ENCODE measurements around the gene VAMP4. TPM values are rescaled to one million over a fixed set of nuclear protein-coding genes. Genes with fewer than 3 reads are reported as not detected.

The VAMP4 gene
- total and polyA plus RNA-seq, 2 donors (not counting 3 experiments of a cell fraction or from before 2014, with no cell fraction given): 2.1 to 10.4 TPM

DNA sequence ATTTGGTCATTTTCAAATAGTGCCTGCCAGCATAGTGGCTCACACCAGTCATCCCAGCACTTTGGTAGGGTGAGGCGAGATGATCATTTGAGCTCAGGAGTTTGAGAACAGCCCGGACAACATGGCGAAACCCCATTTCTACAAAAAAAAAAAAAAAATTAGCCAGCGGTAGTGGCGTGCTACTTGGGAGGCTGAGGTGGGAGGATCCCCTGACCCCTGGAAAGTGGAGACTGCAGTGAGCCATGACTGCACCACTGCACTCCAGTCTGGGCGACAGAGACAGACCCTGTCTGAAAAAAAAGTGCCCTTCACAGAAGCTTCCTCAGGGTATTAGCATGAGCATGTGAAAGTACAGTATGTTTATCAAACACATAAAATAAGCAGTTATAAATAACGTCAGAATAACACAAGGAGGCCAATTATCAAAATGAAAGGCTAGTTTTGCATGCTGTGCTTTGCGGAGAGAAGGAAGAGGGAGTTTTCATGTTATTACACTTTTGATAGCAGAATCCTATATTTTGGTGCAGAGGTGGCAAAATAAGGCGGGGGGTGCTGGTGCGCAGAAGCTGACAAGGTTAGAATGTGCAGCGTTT, 38.8 kb upstream of the VAMP4 start:
- intact Hi-C loops (cut with micrococcal nuclease) (loop anchor here (1.0 to 2.0 kb wide), 6 partner anchors 38 to 752 kb away; partner anchors contain the start of genes DNM3, PRRC2C, SUCO and VAMP4), dilution Hi-C loops (cut with MboI; ENCODE audit: extremely low pct_ligation_motif_present, low sequenced_read_pairs) (loop anchor here (25.0 kb wide), 1 partner anchor 207 kb away; no protein-coding TSS in a partner anchor)
- CTCF ChIA-PET: interaction anchor here (0.9 to 2.8 kb wide), 8 partner anchors 19 to 205 kb away, joined by 3 to 16 read pairs (median 6); no protein-coding TSS in a partner anchor
- H3K9ac ChIP-seq (replicated peaks; ENCODE audit: extremely low read depth, insufficient read depth, low read length): peak overlapping the region; percentile 43
- H3K27me3 ChIP-seq (ENCODE audit: control insufficient read depth in 2 of 2, insufficient read depth in 2 of 2, low read length in 2 of 2): peaks cover 2 to 4% of the 10 kb centered on the region in 2 experiments
- FAIRE-seq: no peak
- peaks cover 7% of the 10 kb centered on the region for H3K4me1 ChIP-seq (ENCODE audit: control insufficient read depth, extremely low read depth, insufficient read depth, low read length)
- H3K9me1 ChIP-seq (replicated peaks; ENCODE audit: control insufficient read depth, extremely low read depth, insufficient read depth, low read length): no peaks in the 10 kb centered on the region
- BruUV-seq (replicated peaks): TSS peak; percentile 95
- TF ChIP-seq POLR2A (IDR thresholded peaks at IDR 0.05; ENCODE audit: low read depth, low read length) (no peak), JUN (IDR thresholded peaks at IDR 0.05; ENCODE audit: borderline replicate concordance, insufficient read depth, insufficient read length, low read depth) (no peak), MYC (IDR thresholded peaks at IDR 0.05; ENCODE audit: low read depth, low read length) (no peak), FOS (IDR thresholded peaks at IDR 0.05; ENCODE audit: borderline replicate concordance, insufficient read depth, low read length) (no peak), POLR2AphosphoS5 (IDR thresholded peaks at IDR 0.05; ENCODE audit: insufficient read depth, low read depth, low read length) (no peak), EZH2 (IDR thresholded peaks at IDR 0.05; ENCODE audit: borderline replicate concordance, low read depth, low read length, severe bottlenecking) (no peak), GATA2 (IDR thresholded peaks at IDR 0.05; ENCODE audit: insufficient read depth, insufficient read length, low read depth, low read length) (no peak)
- TF ChIP-seq, protein P1, sequence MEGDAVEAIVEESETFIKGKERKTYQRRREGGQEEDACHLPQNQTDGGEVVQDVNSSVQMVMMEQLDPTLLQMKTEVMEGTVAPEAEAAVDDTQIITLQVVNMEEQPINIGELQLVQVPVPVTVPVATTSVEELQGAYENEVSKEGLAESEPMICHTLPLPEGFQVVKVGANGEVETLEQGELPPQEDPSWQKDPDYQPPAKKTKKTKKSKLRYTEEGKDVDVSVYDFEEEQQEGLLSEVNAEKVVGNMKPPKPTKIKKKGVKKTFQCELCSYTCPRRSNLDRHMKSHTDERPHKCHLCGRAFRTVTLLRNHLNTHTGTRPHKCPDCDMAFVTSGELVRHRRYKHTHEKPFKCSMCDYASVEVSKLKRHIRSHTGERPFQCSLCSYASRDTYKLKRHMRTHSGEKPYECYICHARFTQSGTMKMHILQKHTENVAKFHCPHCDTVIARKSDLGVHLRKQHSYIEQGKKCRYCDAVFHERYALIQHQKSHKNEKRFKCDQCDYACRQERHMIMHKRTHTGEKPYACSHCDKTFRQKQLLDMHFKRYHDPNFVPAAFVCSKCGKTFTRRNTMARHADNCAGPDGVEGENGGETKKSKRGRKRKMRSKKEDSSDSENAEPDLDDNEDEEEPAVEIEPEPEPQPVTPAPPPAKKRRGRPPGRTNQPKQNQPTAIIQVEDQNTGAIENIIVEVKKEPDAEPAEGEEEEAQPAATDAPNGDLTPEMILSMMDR (IDR thresholded peaks at IDR 0.05; ENCODE audit: extremely low read depth in 1 of 2, insufficient read depth in 1 of 2, low read depth in 1 of 2, low read length in 2 of 2): no peak
- TF ChIP-seq, protein P2, sequence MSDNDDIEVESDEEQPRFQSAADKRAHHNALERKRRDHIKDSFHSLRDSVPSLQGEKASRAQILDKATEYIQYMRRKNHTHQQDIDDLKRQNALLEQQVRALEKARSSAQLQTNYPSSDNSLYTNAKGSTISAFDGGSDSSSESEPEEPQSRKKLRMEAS (IDR thresholded peaks at IDR 0.05; ENCODE audit: insufficient read depth, insufficient read length): no peak
- POLR2A ChIA-PET: interaction anchor here (1.3 to 1.5 kb wide), 2 partner anchors 20 to 38 kb away, joined by 3 to 4 read pairs; no protein-coding TSS in a partner anchor
- peak overlapping the region; percentile 19 to 53 (median 39) for H3K4me3 ChIP-seq (replicated peaks in 1 of 3; ENCODE audit: insufficient read depth in 1 of 3, low read depth in 1 of 3, low read length in 3 of 3)
- H3K36me3 ChIP-seq (ENCODE audit: control insufficient read depth in 2 of 2, extremely low read depth in 1 of 2, insufficient read depth in 2 of 2, low read length in 2 of 2): peaks cover 0 to 7% of the 10 kb centered on the region in 2 experiments
- H2AFZ ChIP-seq (ENCODE audit: low read depth, low read length): peak overlapping the region; percentile 62
- H3K9me3 ChIP-seq (replicated peaks; ENCODE audit: control insufficient read depth, insufficient read depth, low read length): no peaks in the 10 kb centered on the region
- no peaks in the 10 kb centered on the region for H4K20me1 ChIP-seq (replicated peaks; ENCODE audit: control insufficient read depth, extremely low read depth, insufficient read depth, low read length)
- H3K4me2 ChIP-seq (ENCODE audit: insufficient read depth, low read length): peak overlapping the region; percentile 81
- peak overlapping the region; percentile 37 for H3K27ac ChIP-seq (ENCODE audit: insufficient read depth, low read depth, low read length)
- peaks cover 32% of the 10 kb centered on the region for H3K79me2 ChIP-seq (ENCODE audit: control insufficient read depth, insufficient read depth, low read length)
- DNase-seq (ENCODE audit: low read depth, low spot score): no peak
